Lower lobe of right lung (tissue), 2 donors: Measurements from ENCODE around the gene S100A10. TPM values are rescaled to one million over a fixed set of nuclear protein-coding genes. Genes with fewer than 3 reads are reported as not detected.

Experiments used
- ATAC-seq, 2 donors: fragments of 200-7000 bp; cut with Tn5 transposase; one replicate each; pipeline ENCODE4 v1.9.1; 2020 to 2022; ENCODE audit warnings: mild to moderate bottlenecking in 2 of 2, moderate library complexity in 2 of 2
- DNase-seq: peaks from one replicate; pipeline ENCODE4 v3.0.0-alpha.2; 2020
- H3K27ac ChIP-seq: fragments of 200-600 bp; one replicate; pipeline ENCODE4 v1.8.0; 2022
- H3K27me3 ChIP-seq: fragments of 200-600 bp; one replicate; pipeline ENCODE4 v1.8.0; 2022; ENCODE audit warnings: low read depth
- H3K36me3 ChIP-seq: fragments of 200-600 bp; one replicate; pipeline ENCODE4 v1.8.0; 2022; ENCODE audit warnings: mild to moderate bottlenecking
- H3K4me1 ChIP-seq: fragments of 200-600 bp; one replicate; pipeline ENCODE4 v1.8.0; 2022
- H3K4me3 ChIP-seq: fragments of 200-600 bp; one replicate; pipeline ENCODE4 v1.8.0; 2022; ENCODE audit warnings: mild to moderate bottlenecking
- H3K9me3 ChIP-seq: fragments of 200-600 bp; one replicate; pipeline ENCODE4 v1.8.0; 2022
- intact Hi-C: fragments of 100-400 bp; cut with DNase I; formaldehyde crosslinking; loops from one replicate; pipeline ENCODE4 v1.11.0; 2022
- total RNA-seq: library from RNA; stranded (reverse); fragmentation: NEBNext Ultra II Directional; extraction: Animal tissue kit (Norgen Biotek cat#: 25700); gene quantifications from one replicate; pipeline ENCODE4 v1.2.1, GENCODE V29; 2021
- TF ChIP-seq, protein P1 (sequence below): fragments of 200-600 bp; IDR thresholded peaks from one replicate; pipeline ENCODE4 v1.8.0; 2022; ENCODE audit warnings: antibody characterized with exemption, mild to moderate bottlenecking
- donor health status: DM: no; HTN: yes; CAD: no; lungs with severe emphysema.

The S100A10 gene
- total RNA-seq, 1 donor from 2014 or later, result 602 TPM

DNA sequence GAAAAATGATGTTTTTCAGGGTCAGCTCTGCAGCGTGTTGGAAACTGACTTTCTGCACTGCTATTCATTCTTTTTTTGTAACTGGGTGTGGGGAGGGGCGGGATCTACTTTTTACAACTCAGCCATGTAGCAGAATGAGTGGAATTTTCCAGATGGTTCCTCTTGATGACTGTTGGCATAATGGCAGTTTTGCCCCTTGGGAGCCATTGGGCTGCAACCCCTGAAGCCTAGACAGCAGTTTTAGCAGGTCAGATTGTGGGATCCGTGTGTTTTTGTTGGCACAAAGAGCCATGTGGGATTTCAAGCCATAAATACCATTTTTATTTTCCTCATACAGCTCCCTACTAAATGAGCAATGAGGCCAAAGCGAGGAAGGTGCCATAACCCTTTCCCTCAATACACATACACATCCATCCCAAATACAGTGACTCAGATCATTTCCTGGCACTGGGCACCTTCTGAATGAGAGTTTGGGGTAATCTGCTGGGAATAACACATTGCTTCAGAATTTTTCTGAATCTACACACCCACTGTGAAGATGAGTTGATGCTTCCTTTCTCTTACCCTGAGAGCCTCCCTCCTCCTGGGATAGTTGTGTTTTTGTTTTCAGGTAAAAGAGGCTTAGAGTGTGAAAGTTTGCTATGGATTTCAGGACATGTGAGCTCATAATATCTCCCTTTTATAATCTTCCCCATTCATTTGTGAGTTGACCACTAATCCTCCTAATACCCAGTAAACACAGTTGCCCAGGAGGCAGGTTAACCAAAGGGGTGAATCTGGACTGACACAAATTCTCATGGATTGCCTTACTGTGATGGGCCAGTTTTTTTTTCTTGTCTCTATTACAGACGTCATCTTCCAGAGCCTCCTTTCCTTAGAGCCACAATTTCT lies 13.1 kb downstream of the S100A10 start:
- Histone ChIP-seq H3K9me3 (no peaks in the 10 kb centered on the region), H3K4me3 (no peak overlapping the region), H3K27me3 (no peaks in the 10 kb centered on the region), H3K27ac (no peak overlapping the region), H3K36me3 (peaks cover 52% of the 10 kb centered on the region), H3K4me1 (peaks cover 16% of the 10 kb centered on the region)
- DNase-seq (no peak), ATAC-seq (no peak)
- intact Hi-C loops, result no loop called here
- TF ChIP-seq, protein P1, sequence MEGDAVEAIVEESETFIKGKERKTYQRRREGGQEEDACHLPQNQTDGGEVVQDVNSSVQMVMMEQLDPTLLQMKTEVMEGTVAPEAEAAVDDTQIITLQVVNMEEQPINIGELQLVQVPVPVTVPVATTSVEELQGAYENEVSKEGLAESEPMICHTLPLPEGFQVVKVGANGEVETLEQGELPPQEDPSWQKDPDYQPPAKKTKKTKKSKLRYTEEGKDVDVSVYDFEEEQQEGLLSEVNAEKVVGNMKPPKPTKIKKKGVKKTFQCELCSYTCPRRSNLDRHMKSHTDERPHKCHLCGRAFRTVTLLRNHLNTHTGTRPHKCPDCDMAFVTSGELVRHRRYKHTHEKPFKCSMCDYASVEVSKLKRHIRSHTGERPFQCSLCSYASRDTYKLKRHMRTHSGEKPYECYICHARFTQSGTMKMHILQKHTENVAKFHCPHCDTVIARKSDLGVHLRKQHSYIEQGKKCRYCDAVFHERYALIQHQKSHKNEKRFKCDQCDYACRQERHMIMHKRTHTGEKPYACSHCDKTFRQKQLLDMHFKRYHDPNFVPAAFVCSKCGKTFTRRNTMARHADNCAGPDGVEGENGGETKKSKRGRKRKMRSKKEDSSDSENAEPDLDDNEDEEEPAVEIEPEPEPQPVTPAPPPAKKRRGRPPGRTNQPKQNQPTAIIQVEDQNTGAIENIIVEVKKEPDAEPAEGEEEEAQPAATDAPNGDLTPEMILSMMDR, result no peak

DNA sequence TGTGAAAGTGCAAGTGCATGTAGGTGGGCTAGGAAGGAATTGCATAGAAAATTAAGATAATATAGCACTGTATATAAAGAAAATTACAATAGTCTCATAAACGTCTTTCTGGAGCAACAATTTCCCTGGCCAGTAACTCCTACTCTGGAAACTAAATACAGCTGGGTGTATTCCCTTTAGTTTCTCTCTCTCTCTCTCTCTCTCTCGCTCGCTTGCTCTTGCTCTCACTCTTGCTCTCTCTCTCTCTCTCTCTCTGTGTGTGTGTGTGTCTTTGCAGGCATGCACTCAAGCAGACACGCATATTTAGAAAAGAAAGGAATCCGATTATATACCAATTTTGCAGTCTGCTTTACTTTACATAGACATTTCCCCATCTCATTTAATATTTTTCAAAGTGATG lies 14.7 kb downstream of the S100A10 start:
- H3K4me1 ChIP-seq, result peaks cover 2% of the 10 kb centered on the region
- peaks cover 36% of the 10 kb centered on the region for H3K36me3 ChIP-seq
- DNase-seq, result no peak

DNA sequence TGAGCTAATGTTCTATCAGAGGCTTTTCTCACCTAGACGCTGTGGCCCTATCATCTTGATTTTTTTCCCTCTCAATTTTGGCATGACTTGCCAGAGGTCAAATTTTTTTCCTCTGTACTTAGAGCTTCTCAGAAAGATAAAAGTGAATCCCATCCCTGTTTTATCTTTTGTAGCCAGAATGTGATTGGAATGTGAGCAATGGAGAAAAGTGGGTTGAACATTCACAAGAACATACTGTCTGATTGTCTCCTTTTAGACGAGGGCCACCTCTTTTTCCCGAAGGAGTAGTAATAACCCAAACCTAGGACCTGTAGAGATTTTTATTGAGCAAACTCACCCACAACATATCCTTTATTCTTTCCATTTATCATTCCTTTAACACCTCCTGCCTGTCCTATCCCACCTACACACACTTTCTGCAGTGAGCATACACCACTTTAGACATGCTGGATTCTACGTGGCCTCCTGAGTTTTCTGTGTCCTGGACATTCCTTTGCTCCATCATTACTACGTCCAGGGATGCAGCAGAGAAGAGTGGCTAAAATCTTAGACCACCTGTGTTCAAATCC lies 15.9 kb downstream of the S100A10 start:
- intact Hi-C loops, result no loop called here
- ATAC-seq, result no peak
- Histone ChIP-seq H3K27ac (no peak overlapping the region), H3K36me3 (peaks cover 24% of the 10 kb centered on the region), H3K27me3 (no peaks in the 10 kb centered on the region), H3K4me1 (peaks cover 8% of the 10 kb centered on the region), H3K4me3 (no peak overlapping the region), H3K9me3 (no peaks in the 10 kb centered on the region)
- no peak for DNase-seq
- TF ChIP-seq, protein P1, result no peak

More for the DNA sequence above, 14.7 kb downstream of the S100A10 start:
- H3K9me3 ChIP-seq, result no peaks in the 10 kb centered on the region
- H3K27me3 ChIP-seq, result no peaks in the 10 kb centered on the region
- no peak overlapping the region for H3K27ac ChIP-seq
- intact Hi-C loops, result no loop called here
- no peak for ATAC-seq
- H3K4me3 ChIP-seq, result no peak overlapping the region
- TF ChIP-seq, protein P1, result no peak

DNA sequence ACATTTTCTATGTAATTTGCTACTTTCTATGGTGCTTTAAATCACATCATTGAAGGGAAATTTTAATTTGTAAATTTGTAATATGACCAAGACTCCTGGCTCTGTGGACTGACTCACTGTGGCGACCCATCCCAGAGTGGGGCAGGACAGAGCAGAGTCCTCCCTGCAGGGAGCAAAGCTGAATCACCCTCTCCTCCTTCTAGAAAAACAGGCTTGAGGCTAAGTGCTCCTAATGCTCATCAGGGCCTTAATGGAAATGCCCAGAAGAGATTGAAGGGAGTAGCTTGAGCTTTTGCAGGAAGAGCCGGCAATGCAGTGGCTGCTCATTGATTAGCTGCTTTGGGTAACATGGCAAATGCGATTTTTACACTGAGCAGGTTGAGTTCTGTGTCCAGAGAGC lies 16.8 kb downstream of the S100A10 start:
- Histone ChIP-seq H3K27ac (no peak overlapping the region), H3K4me1 (peaks cover 16% of the 10 kb centered on the region), H3K4me3 (no peak overlapping the region), H3K36me3 (peaks cover 15% of the 10 kb centered on the region), H3K9me3 (no peaks in the 10 kb centered on the region), H3K27me3 (no peaks in the 10 kb centered on the region)
- ATAC-seq (no peak), DNase-seq (no peak)
- intact Hi-C loops, result no loop called here
- TF ChIP-seq, protein P1, result no peak

DNA sequence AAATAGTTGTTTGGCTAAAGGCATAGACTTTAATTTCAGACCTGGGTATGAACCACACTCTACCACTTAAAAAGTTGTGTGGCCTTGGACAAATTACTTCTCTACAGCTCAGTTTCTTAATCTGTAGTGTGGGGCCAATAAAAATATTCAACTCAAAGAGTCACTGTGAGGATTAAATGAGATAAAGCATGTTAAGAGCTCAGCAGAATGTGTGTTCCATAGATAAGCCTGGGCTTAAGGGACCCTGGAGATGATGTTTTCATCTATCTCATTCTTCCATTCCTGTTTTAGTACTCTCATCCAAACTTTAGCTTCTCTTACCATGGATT lies 17.7 kb downstream of the S100A10 start:
- Histone ChIP-seq H3K27me3 (no peaks in the 10 kb centered on the region), H3K9me3 (no peaks in the 10 kb centered on the region), H3K4me1 (peaks cover 16% of the 10 kb centered on the region), H3K27ac (no peak overlapping the region), H3K36me3 (peaks cover 6% of the 10 kb centered on the region), H3K4me3 (no peak overlapping the region)
- TF ChIP-seq, protein P1, result no peak
- ATAC-seq (no peak), DNase-seq (no peak)
- intact Hi-C loops, result no loop called here
